ENCODE data around the gene LRRC57. TPM values are rescaled to one million over a fixed set of nuclear protein-coding genes. Genes with fewer than 3 reads are reported as not detected.

The LRRC57 gene
- total and polyA plus RNA-seq, 2 of the 13 experiments (the other 11 are each of a cell fraction or from before 2014, with no cell fraction given): 5.8 to 14.8 TPM

GRCh38 chr15:42495361-42496212, 53.0 kb downstream of the LRRC57 start, which contains the start of gene SNAP23 (continued):
- TF ChIP-seq, protein P1, sequence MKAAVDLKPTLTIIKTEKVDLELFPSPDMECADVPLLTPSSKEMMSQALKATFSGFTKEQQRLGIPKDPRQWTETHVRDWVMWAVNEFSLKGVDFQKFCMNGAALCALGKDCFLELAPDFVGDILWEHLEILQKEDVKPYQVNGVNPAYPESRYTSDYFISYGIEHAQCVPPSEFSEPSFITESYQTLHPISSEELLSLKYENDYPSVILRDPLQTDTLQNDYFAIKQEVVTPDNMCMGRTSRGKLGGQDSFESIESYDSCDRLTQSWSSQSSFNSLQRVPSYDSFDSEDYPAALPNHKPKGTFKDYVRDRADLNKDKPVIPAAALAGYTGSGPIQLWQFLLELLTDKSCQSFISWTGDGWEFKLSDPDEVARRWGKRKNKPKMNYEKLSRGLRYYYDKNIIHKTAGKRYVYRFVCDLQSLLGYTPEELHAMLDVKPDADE (CRISPR knock-in tag; IDR thresholded peaks at IDR 0.05): no peak
- TF ChIP-seq ZNF737 (CRISPR knock-in tag; IDR thresholded peaks at IDR 0.05; ENCODE audit: borderline replicate concordance): no peak
- TF ChIP-seq RFX5 (IDR thresholded peaks at IDR 0.05; ENCODE audit: low read depth, low read length): 0 out of 2 replicates have a peak, but pooled peaks have one; percentile 9
- peak; percentile 38; the same call in 1 of the 2 replicates for TF ChIP-seq ZNF788 (CRISPR knock-in tag; IDR thresholded peaks at IDR 0.05; ENCODE audit: borderline replicate concordance)
- peak; percentile 81 for TF ChIP-seq ZNF781 (CRISPR knock-in tag; IDR thresholded peaks at IDR 0.05; ENCODE audit: borderline replicate concordance, not compliant biosample characterization)
- TF ChIP-seq KMT2B (CRISPR knock-in tag; IDR thresholded peaks at IDR 0.05): peak; percentile 68
- TF ChIP-seq MIER3 (CRISPR knock-in tag; IDR thresholded peaks at IDR 0.05; ENCODE audit: borderline replicate concordance): no peak; the same call in 1 of the 2 replicates
- no peak for TF ChIP-seq HMGA1 (CRISPR knock-in tag; conservative IDR thresholded peaks at IDR 0.05)
- TF ChIP-seq SIN3A (IDR thresholded peaks at IDR 0.05; ENCODE audit: borderline replicate concordance, low read depth, low read length): peak; percentile 91
- no peak for TF ChIP-seq MZF1 (CRISPR knock-in tag; IDR thresholded peaks at IDR 0.05; ENCODE audit: borderline replicate concordance)
- peak; percentile 66; the same call in 1 of the 2 replicates for TF ChIP-seq ZBTB38 (CRISPR knock-in tag; IDR thresholded peaks at IDR 0.05)
- TF ChIP-seq, protein P2, sequence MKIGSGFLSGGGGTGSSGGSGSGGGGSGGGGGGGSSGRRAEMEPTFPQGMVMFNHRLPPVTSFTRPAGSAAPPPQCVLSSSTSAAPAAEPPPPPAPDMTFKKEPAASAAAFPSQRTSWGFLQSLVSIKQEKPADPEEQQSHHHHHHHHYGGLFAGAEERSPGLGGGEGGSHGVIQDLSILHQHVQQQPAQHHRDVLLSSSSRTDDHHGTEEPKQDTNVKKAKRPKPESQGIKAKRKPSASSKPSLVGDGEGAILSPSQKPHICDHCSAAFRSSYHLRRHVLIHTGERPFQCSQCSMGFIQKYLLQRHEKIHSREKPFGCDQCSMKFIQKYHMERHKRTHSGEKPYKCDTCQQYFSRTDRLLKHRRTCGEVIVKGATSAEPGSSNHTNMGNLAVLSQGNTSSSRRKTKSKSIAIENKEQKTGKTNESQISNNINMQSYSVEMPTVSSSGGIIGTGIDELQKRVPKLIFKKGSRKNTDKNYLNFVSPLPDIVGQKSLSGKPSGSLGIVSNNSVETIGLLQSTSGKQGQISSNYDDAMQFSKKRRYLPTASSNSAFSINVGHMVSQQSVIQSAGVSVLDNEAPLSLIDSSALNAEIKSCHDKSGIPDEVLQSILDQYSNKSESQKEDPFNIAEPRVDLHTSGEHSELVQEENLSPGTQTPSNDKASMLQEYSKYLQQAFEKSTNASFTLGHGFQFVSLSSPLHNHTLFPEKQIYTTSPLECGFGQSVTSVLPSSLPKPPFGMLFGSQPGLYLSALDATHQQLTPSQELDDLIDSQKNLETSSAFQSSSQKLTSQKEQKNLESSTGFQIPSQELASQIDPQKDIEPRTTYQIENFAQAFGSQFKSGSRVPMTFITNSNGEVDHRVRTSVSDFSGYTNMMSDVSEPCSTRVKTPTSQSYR (CRISPR knock-in tag; IDR thresholded peaks at IDR 0.05; ENCODE audit: borderline replicate concordance): peak; percentile 44; the same call in 1 of the 2 replicates
- 0 out of 2 replicates have a peak, but pooled peaks have one; percentile 40 for TF ChIP-seq MAZ (IDR thresholded peaks at IDR 0.05; ENCODE audit: borderline replicate concordance, low read depth, low read length)
- no peak for TF ChIP-seq MAZ (CRISPR knock-in tag; IDR thresholded peaks at IDR 0.05; ENCODE audit: low read depth)
- no peak for TF ChIP-seq ZNF563 (CRISPR knock-in tag; IDR thresholded peaks at IDR 0.05)
- TF ChIP-seq, protein P3, sequence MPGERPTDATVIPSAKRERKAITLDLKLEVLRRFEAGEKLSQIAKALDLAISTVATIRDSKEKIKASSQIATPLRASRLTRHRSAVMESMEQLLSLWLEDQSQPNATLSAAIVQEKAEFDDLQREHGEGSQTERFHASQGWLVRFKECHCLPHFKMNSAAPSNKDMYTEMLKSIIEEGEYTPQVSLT (CRISPR knock-in tag; IDR thresholded peaks at IDR 0.05; ENCODE audit: borderline replicate concordance, low read depth): no peak
- TF ChIP-seq GTF2F1 (IDR thresholded peaks at IDR 0.05; ENCODE audit: low read length): no peak
- TF ChIP-seq ZNF883 (CRISPR knock-in tag; IDR thresholded peaks at IDR 0.05; ENCODE audit: not compliant biosample characterization): peak; percentile 36
- TF ChIP-seq POLR2AphosphoS5 (IDR thresholded peaks at IDR 0.05; ENCODE audit: low read depth, low read length): peak; percentile 91
- no peak; the same call in 1 of the 2 replicates for TF ChIP-seq GABPA (IDR thresholded peaks at IDR 0.05; ENCODE audit: low read depth, low read length)
- peak; percentile 54 for TF ChIP-seq GABPA (CRISPR knock-in tag; IDR thresholded peaks at IDR 0.05; ENCODE audit: low read depth)
- no peak for TF ChIP-seq GLI4 (CRISPR knock-in tag; IDR thresholded peaks at IDR 0.05; ENCODE audit: borderline replicate concordance)
- no peak for TF ChIP-seq MED8 (CRISPR knock-in tag; IDR thresholded peaks at IDR 0.05; ENCODE audit: insufficient replicate concordance)
- TF ChIP-seq, protein P4, sequence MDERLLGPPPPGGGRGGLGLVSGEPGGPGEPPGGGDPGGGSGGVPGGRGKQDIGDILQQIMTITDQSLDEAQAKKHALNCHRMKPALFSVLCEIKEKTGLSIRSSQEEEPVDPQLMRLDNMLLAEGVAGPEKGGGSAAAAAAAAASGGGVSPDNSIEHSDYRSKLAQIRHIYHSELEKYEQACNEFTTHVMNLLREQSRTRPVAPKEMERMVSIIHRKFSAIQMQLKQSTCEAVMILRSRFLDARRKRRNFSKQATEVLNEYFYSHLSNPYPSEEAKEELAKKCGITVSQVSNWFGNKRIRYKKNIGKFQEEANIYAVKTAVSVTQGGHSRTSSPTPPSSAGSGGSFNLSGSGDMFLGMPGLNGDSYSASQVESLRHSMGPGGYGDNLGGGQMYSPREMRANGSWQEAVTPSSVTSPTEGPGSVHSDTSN (CRISPR knock-in tag; IDR thresholded peaks at IDR 0.05): no peak
- TF ChIP-seq NPAS2 (CRISPR knock-in tag; IDR thresholded peaks at IDR 0.05; ENCODE audit: borderline replicate concordance): no peak

Measured in HepG2 (cell line).